H7 (cell line): ENCODE results near the gene KRTAP10-6. TPM values are rescaled to one million over a fixed set of nuclear protein-coding genes. Genes with fewer than 3 reads are reported as not detected.
"Not testable (repeated sequence)": the region's sequence is repeated elsewhere in the genome, so short reads cannot be mapped to it uniquely, and the experiment has no call there.

Source experiments
- DNase-seq: peaks from one replicate; pipeline ENCODE4 v3.0.0; 2012
- H3K27me3 ChIP-seq: 2 replicates; pipeline ENCODE4 v1.6.0; 2011; ENCODE audit warnings: mild to moderate bottlenecking, low read length; ENCODE audit not compliant: control insufficient read depth, insufficient read depth
- H3K36me3 ChIP-seq: replicated peaks from 2 replicates; pipeline ENCODE4 v1.5.1; 2011; ENCODE audit warnings: low read length; ENCODE audit not compliant: control insufficient read depth, insufficient read depth
- H3K4me3 ChIP-seq: 2 replicates; pipeline ENCODE4 v1.5.1; 2011; ENCODE audit warnings: low read depth, mild to moderate bottlenecking, control low read depth, low read length, moderate library complexity; ENCODE audit not compliant: insufficient read depth
- total RNA-seq: library from RNA; depleted of rRNA; stranded (reverse); fragments of >200 nt; shearing (Covaris generic); gene quantifications from 2 replicates; pipeline ENCODE4 v1.2.3, GENCODE V29; 2014; rRNA removed

KRTAP10-6 gene
- total RNA-seq, 1 experiment from 2014 or later: not detected

- Histone ChIP-seq H3K36me3 (no peaks in the 10 kb centered on the region), H3K4me3 (no peak overlapping the region), H3K27me3 (no peaks in the 10 kb centered on the region)
- no peak for DNase-seq
Measured at GRCh38 chr21:44552136-44552535, 40.2 kb downstream of the KRTAP10-6 start.

GRCh38 chr21:44551340-44551961 is 40.9 kb downstream of the KRTAP10-6 start, which contains the start of gene KRTAP10-2:
TSS of gene KRTAP10-2 (minus strand) at chr21:44551505. CDS start at chr21:44551458, 47 bp downstream.
- Histone ChIP-seq H3K36me3 (no peaks in the 10 kb centered on the region), H3K4me3 (no peak within 1 kb of the TSS), H3K27me3 (no peaks in the 10 kb centered on the region)
- peak; percentile 31 for DNase-seq

- no peak for DNase-seq
Measured at GRCh38 chr21:44550807-44551206, 41.5 kb downstream of the KRTAP10-6 start.

DNA sequence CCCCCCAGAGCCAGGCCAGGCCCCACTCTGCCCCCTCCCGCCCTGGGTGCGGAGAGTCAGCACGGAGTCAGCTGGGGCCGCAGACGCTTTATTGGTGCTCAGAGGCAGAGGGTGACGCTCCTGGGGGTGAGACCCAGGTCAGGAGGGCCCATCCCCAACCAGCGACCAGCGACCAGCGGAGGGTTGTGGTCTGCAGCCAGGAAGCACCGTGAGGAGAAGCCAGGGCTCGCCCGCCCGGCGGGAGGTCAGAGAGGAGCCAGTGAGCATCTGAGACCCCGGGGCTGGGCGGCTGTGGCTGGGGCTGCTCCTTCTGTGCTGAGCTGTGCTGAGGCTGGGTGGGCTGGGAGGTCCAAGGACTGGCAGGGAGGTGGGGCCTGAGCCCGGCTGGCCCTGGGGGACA is 42.0 kb downstream of the KRTAP10-6 start:
- DNase-seq: peak; percentile 65
- H3K36me3 ChIP-seq: not testable (repeated sequence)

More at GRCh38 chr21:44550807-44551206, 41.5 kb downstream of the KRTAP10-6 start:
- H3K36me3 ChIP-seq: no peaks in the 10 kb centered on the region
- no peak overlapping the region for H3K4me3 ChIP-seq
- no peaks in the 10 kb centered on the region for H3K27me3 ChIP-seq

DNA sequence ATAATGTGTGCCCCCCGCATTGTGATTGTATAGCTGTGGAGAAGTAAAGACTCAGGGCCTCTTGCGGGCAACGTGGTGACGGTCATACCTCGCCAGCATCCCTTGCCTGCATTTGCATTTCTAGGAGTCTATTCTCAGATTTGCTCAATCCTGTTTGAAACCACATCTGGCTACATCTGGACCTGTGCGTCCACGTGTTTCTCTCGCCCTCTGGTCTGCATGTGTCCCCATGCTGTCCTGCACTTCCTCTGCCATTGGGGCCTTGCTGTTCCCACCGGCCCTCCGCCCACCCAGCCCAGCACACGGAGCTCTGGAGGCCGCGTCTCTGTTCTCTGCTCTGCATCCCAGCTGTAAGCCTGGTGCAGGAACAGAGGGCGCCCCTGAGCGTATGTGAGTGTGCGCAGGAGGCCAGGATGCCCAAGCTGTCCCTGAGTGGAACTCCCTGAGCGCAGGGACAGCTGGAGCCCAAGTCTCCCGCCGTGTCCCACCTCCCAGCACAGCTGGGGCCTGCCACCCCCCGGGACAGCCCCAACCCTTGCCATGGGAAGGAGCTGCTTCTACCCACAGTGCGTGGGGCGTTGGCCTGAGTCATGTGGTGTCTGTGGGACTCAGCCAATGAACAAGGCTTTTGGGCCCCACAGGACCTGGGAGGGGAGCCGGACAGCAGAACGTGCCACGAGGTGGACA is 42.6 kb downstream of the KRTAP10-6 start:
- no peak for DNase-seq
- no peaks in the 10 kb centered on the region for H3K36me3 ChIP-seq
- H3K4me3 ChIP-seq: no peak overlapping the region
- no peaks in the 10 kb centered on the region for H3K27me3 ChIP-seq

More for the DNA sequence above, 42.0 kb downstream of the KRTAP10-6 start:
- H3K4me3 ChIP-seq, H3K27me3 ChIP-seq: not testable (repeated sequence)

- Histone ChIP-seq H3K36me3 (no peaks in the 10 kb centered on the region), H3K4me3 (no peak overlapping the region), H3K27me3 (no peaks in the 10 kb centered on the region)
- DNase-seq: peak; percentile 63
Measured at GRCh38 chr21:44548922-44549321, 43.4 kb downstream of the KRTAP10-6 start.

- Histone ChIP-seq H3K4me3 (no peak overlapping the region), H3K36me3 (no peaks in the 10 kb centered on the region), H3K27me3 (no peaks in the 10 kb centered on the region)
- DNase-seq: peak; percentile 30
Measured at GRCh38 chr21:44548381-44548780, 43.9 kb downstream of the KRTAP10-6 start.

- no peaks in the 10 kb centered on the region for H3K36me3 ChIP-seq
- DNase-seq: peak; percentile 43
- H3K4me3 ChIP-seq: no peak overlapping the region
- no peaks in the 10 kb centered on the region for H3K27me3 ChIP-seq
Measured at GRCh38 chr21:44547656-44548331, 44.5 kb downstream of the KRTAP10-6 start.

GRCh38 chr21:44544566-44544965 is 47.7 kb downstream of the KRTAP10-6 start:
- Histone ChIP-seq H3K36me3 (no peaks in the 10 kb centered on the region), H3K4me3 (no peak overlapping the region), H3K27me3 (no peaks in the 10 kb centered on the region)
- peak; percentile 25 for DNase-seq

DNA sequence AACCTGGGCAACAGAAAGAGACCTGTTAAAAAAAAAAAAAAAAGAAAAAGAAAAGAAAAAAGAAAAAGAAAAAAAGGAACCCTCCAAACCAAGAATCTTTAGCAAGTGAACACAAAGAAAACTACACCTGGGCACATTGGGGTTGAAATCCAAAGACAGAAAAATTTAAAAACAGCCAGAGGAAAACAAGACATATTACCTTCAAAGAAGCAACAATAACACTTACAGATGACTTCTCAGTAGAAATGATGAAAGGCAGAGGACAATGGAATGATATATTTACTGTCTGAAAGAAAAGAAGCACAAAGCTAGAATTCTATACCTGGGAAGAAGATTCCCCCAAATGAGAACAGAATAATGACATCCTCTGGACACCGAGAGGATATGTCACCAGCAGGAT is 49.6 kb downstream of the KRTAP10-6 start:
- peak; percentile 6 for DNase-seq
- Histone ChIP-seq H3K36me3 (no peaks in the 10 kb centered on the region), H3K4me3 (no peak overlapping the region), H3K27me3 (no peaks in the 10 kb centered on the region)

Other genes starting within 250 kb of the KRTAP10-6 start
- gene TRPM2, start 238.9 kb downstream of the KRTAP10-6 start, total RNA-seq: 0.42 and 0.48 TPM in 2 replicates
- 3.8 and 4.6 TPM in 2 replicates for gene LRRC3, start 137.0 kb downstream of the KRTAP10-6 start, total RNA-seq
- not detected in 2 replicates for gene KRTAP10-1, start 52.3 kb downstream of the KRTAP10-6 start, total RNA-seq
- gene KRTAP10-2, start 41.0 kb downstream of the KRTAP10-6 start, total RNA-seq: not detected in 2 replicates
- not detected in 2 replicates for gene KRTAP10-3, start 33.7 kb downstream of the KRTAP10-6 start, total RNA-seq
- not detected in 2 replicates for gene KRTAP10-4, start 18.8 kb downstream of the KRTAP10-6 start, total RNA-seq
- gene KRTAP10-5, start 11.9 kb downstream of the KRTAP10-6 start, total RNA-seq: not detected in 2 replicates
- not detected in 2 replicates for gene KRTAP10-7, start 8.1 kb upstream of the KRTAP10-6 start, total RNA-seq
- not detected in 2 replicates for gene KRTAP10-8, start 19.6 kb upstream of the KRTAP10-6 start, total RNA-seq
- gene KRTAP10-9, start 34.6 kb upstream of the KRTAP10-6 start, total RNA-seq: not detected in 2 replicates
- gene KRTAP10-10, start 44.9 kb upstream of the KRTAP10-6 start, total RNA-seq: not detected in 2 replicates
- gene KRTAP10-11, start 53.9 kb upstream of the KRTAP10-6 start, total RNA-seq: not detected in 2 replicates
- not detected in 2 replicates for gene KRTAP12-4, start 62.2 kb upstream of the KRTAP10-6 start, total RNA-seq
- not detected in 2 replicates for gene KRTAP12-3, start 65.4 kb upstream of the KRTAP10-6 start, total RNA-seq
- gene KRTAP12-2, start 74.4 kb upstream of the KRTAP10-6 start, total RNA-seq: not detected in 2 replicates
- 0.17 TPM in 1 of 2 replicates, not detected in the other for gene KRTAP12-1, start 89.7 kb upstream of the KRTAP10-6 start, total RNA-seq
- gene KRTAP10-12, start 104.7 kb upstream of the KRTAP10-6 start, total RNA-seq: not detected in 2 replicates
- 1.0 and 1.8 TPM in 2 replicates for gene TSPEAR, start 119.1 kb upstream of the KRTAP10-6 start, total RNA-seq
- 66.4 and 76.8 TPM in 2 replicates for gene UBE2G2, start 209.3 kb upstream of the KRTAP10-6 start, total RNA-seq
- 80.8 and 91.1 TPM in 2 replicates for gene SUMO3, start 225.6 kb upstream of the KRTAP10-6 start, total RNA-seq